HG03558 (cell line): Measurements from ENCODE around the gene DLG4.
"Not testable (repeated sequence)": the region's sequence is repeated elsewhere in the genome, so short reads cannot be mapped to it uniquely, and the experiment has no call there.

Source experiments
- ATAC-seq: cut with Tn5 transposase; IDR thresholded peaks from one replicate; pipeline ENCODE4 v1.9.1; 2021; ENCODE audit warnings: moderate number of reproducible peaks; ENCODE audit not compliant: unreplicated experiment; ENCODE audit errors: extremely low read depth

The DLG4 gene

DNA sequence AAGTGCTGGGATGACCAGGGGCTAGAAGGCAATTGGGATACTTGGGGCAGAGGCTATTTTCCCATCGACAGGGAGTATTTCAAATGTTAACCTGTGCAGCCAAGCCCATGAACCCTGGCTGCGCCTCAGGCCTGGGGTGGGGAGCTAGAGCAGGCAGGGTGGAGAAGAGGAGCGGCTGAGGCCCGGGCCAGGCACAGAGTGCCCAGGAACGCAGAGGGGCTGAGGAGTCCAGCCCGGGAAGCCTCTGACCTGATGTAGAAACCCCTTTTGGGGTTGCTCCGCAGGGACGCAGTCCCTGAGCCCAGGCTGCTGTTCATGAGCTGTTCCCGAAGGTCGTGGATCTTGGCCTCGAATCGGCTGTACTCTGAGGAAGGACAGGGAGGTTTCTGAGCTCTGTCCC is 23.7 kb downstream of the DLG4 start:
- no peak for ATAC-seq

DNA sequence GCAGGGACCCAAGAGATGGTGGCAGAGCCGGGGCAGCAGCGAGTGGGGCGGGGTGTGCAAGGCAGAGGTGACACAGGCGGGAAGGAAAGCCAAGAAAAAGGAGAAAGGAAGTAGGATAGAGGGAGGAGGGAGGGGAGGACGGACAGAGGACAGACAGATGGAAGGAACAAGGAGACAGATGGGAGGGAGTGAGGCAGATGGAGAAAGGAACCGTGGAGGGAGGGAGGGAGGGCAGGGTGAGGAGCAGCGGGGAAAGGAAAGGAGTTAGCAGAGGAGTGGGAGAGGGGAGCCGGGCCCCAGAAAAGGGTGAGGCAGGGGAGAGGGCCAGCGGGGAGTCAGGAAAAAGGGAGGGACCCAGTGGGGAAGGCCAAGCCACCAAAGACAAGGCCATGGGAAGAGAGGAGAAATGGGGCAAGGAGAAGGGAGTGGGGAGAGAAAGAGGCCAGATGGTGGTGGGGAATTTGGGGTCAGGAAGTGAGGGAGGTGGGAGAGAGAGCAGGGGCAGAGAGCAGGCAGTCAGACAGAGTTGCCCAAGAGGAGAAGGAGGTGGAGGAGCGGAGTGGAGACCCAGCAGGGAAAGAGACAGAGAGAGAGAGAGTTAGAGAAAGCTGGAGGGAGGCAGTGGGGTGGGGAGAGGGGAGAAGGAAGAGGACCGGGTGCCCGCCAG is 27.2 kb downstream of the DLG4 start:
- no peak for ATAC-seq

GRCh38 chr17:7191571-7192270 is 27.9 kb downstream of the DLG4 start:
- ATAC-seq = no peak

- ATAC-seq = no peak
Measured at GRCh38 chr17:7191069-7191468, 28.6 kb downstream of the DLG4 start.

DNA sequence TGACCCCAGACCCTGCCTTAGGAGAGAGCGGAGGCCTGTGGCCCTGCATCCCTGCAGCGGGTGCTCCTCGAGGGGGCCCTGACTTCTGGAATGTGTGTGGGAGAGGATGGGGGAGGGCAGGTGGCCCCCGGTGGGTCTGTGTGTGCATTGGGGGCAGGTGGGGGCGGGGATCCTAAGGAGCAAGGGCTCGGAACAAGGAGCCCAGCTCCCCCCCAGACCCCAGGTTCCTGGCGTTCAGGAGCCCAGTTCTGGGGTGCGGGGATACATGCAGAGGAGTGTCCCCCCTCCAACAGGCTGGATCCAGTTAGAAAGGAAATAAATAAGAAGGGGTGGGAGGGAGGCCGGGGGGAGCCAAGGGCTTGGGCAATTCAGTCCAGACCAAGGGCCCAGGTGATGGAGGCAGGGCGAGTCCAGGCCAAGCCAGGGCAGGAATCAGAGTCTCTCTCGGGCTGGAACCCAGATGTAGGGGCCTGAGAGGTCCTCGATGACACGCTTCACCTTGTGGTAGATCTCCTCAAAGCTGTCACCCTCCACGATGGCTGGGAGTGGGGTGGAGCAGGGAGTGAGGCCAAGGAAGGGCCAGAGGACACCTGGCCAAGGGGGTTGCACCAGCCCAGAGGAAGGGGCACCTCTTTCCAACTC is 29.2 kb downstream of the DLG4 start:
- ATAC-seq = no peak

- ATAC-seq = no peak
Measured at GRCh38 chr17:7186241-7186640, 33.4 kb downstream of the DLG4 start.

DNA sequence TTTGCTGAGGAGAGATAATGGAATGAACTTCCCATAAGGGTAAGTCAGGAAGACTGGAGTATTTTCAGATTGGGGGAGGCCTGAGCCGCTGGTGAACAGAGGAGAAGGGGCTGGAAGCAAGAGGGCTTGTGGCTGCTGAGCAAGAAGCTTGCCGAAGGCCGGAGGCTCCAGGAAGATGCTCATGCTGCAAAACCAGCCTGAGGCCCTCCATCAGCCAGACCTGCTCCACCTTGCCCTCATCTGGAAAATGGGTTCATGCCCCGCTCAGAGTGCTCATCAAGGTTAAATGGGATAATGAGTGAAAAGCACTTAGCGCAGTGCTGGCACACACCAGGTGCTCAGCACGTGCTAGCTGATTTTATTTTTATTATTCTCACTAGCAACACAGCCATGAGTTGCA is 35.0 kb downstream of the DLG4 start:
- no peak for ATAC-seq

- no peak for ATAC-seq
Measured at GRCh38 chr17:7184091-7184488, 35.5 kb downstream of the DLG4 start.

GRCh38 chr17:7183433-7184090 is 36.1 kb downstream of the DLG4 start:
- no peak for ATAC-seq

GRCh38 chr17:7182101-7182500 is 37.5 kb downstream of the DLG4 start:
- not testable (repeated sequence) for ATAC-seq

- no peak for ATAC-seq
Measured at GRCh38 chr17:7179317-7180254, 40.0 kb downstream of the DLG4 start, which contains the start of gene ASGR1. Gene ASGR1, minus strand, starts transcription at chr17:7179370. Its CDS starts 807 bp downstream, at chr17:7178563.

- ATAC-seq = no peak
Measured at GRCh38 chr17:7178973-7179316, 40.7 kb downstream of the DLG4 start.

GRCh38 chr17:7177954-7178477 is 41.6 kb downstream of the DLG4 start:
- no peak for ATAC-seq

DNA sequence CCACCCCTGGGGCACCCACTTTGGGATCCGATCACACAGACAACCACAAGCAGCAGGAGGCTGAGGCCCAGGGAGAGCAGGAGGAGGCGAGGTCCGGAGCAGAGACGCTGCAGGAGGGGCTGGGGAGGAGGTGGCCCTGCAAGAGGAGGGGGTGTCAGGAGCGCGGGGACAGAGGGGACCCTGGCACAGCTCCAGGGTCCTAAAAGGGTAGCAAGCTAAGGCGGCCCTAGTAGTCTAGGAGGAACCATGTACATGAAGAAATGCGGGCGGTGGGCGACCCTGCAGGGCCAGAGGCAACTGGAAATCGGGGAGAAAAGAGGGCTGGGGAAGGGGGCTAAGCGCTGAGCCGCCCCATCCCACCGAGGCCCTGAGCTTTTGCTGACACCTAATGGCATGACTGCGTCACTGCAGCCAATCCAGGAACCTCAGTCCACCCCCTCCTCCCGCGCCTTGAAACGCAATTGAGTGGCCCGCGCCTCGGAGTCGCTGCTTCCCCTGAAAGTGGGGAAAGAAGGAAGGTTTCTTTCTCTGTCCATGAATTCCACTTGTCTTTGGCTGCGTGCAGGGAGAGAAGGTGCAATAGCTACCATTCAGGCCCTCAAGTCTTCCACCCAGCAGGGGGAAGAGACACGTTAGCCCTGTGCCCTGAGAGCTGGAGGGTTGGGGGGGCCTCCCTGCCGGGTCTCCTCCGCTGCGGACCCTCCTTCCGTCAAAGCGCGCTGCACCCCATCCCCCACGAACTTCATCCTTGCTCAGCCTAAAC is 42.3 kb downstream of the DLG4 start:
- ATAC-seq = no peak

DNA sequence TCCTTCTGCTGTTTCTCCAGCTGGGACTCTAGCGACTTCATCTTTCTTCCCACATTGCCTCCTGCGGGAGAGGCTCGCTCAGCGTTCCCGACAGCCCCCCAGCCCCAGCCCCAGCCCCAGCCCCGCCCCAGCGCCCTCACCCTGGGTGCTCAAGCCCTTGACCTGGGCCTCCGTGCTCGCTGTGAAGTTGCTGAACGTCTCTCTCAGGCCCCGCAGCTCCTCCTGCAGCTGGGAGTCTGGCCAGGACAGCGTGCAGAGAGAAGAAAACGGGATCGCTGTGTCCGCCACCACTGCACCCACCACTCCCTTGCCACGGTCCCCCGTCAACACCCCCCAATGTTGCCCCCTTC is 42.8 kb downstream of the DLG4 start:
- ATAC-seq = no peak

DNA sequence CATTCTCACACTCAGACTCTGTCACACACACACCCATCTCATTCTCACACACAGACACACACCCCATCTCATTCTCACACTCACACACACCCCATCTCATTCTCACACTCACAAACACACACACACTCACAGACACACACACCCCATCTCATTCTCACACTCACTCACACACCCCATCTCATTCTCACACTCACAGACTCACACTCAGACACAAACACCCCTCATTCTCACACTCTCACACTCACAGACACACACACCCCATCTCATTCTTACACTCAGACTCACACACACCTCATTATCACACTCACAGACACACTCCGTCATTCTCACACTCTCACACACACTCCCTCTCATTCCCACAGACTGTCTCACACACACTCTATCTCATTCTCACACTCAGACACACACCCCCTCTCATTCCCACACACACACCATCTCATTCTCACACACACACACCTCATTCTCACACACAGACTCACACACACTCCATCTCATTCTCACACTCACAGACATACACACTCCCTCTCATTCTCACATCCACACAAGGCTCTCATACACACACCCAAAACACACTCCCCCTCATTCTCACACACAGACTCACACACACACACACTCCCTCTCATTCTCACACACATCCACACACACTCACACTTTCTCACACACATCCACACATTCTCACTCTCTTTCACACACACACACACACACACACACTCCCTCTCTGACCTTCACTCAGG is 43.4 kb downstream of the DLG4 start:
- no peak for ATAC-seq

- ATAC-seq = no peak
Measured at GRCh38 chr17:7175330-7175733, 44.3 kb downstream of the DLG4 start.

DNA sequence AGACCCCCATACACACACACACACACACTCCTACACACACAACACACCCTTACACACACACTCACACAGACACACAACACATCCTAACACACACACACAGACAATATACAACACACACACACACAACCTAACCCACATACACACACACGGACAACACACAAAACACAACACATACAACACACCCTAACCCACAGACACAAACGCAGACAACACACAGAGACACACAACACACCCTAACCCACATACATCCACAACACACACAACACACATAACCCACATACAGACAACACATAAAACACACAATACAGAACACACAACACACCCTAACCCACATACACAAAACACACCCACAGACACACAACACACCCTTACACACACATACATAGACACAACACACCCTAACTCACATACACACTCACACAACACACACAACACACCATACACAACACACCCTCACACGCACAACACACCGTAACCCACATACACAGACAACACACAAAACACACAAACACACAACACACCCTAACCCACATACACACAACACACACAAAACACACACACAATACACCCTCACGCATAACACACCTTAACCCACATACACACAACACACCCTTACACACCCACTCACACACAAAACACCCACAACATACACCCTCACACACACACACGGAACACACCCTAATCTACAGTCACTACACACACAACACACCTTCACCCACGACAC is 44.9 kb downstream of the DLG4 start:
- no peak for ATAC-seq
